Measurements from ENCODE around the gene PAK1IP1.
"Not testable (repeated sequence)": the region's sequence is repeated elsewhere in the genome, so short reads cannot be mapped to it uniquely, and the experiment has no call there.

The PAK1IP1 gene

GRCh38 chr6:10745116-10745515 lies 50.3 kb downstream of the PAK1IP1 start:
- DNase-seq = no peak

DNA sequence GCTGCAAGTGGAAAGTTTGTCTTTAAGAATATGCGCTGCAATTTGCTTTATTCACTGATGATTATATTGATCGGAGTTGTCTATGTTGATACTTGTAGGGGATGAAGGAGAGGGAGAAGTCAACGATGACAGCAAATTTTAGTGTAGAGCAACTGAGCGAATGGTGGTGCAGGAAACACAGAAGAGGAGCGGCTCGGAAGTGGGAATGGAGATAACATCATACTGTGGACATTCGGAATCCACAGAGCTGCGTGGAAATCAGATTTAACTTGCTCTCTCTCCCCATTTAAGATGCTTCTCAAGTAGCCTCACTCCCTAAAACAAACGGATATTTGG lies 52.1 kb downstream of the PAK1IP1 start:
- no peak for DNase-seq

DNA sequence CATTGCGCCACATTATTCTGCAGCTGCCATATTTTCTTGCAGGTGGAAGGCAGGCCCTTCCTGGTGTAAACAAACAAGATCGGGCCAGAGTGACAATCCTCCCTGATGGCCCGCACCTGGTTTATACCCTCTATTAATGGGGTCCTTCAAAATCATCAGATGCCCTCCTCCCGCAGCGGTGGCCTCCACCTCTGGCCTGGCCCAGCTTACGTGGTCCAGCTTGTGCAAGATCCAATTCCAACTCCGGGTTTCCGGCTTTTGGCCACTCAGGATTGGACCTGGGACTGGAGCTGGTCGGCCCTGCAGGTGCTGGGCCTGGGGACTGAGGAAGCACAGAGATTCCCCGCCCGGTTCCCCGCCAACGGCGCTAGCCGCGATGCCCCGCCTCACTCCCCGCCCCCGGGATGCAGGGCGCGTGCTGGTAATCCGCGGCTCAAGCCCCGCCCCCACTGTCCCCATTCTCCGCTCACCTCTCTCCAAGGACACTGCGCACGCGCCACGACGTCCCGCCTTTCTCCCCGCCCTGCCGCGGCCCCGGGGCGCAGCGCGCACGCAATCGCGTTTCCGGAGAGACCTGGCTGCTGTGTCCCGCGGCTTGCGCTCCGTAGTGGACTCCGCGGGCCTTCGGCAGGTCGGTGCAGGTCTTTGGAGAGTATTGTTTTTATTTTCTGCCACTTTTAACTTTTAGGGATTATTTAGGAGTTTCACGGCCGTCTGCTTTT lies 52.6 kb downstream of the PAK1IP1 start, which contains the start of gene TMEM14B:
TMEM14B (plus strand) TSS at position 555 of the 722 bp plus-strand sequence. CDS start 1,441 bp downstream, outside the sequence.
- peak; percentile 98 for DNase-seq

GRCh38 chr6:10749734-10750133 lies 55.0 kb downstream of the PAK1IP1 start:
- DNase-seq = no peak

- DNase-seq = not testable (repeated sequence)
These were observed 55.8 kb downstream of the PAK1IP1 start for GRCh38 chr6:10750568-10750967.

DNA sequence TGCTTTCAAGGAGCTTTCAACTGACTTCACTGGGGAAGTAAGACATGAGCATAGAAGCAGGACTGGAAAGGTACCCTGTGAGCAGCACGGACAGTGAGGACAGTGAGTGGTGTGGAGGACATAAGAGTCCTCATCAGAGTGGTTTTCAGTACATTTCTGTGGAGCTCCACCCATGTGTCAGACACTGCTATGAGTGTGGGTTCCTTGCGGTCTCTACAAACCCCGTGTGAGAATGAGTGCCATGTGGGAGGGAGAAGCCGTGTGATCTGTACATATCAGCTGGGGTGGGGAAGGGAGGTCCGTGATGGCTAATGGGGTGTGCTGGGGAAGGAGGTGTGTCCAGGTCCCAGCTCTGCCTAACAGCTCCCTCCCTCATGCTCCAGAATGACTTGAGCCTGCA lies 57.0 kb downstream of the PAK1IP1 start:
- DNase-seq = not testable (repeated sequence)

- no peak for DNase-seq
These were observed 61.3 kb downstream of the PAK1IP1 start for GRCh38 chr6:10756085-10756484.
